HG03039 (cell line): Measurements from ENCODE around the gene KNTC1.
"Not testable (repeated sequence)": the region's sequence is repeated elsewhere in the genome, so short reads cannot be mapped to it uniquely, and the experiment has no call there.

ENCODE experiments used
- ATAC-seq: cut with Tn5 transposase; IDR thresholded peaks from one replicate; pipeline ENCODE4 v1.9.1; 2021; ENCODE audit warnings: mild to moderate bottlenecking, moderate library complexity; ENCODE audit not compliant: unreplicated experiment

KNTC1 gene

GRCh38 chr12:122503783-122504590, 23.1 kb upstream of the KNTC1 start:
- ATAC-seq, result no peak

DNA sequence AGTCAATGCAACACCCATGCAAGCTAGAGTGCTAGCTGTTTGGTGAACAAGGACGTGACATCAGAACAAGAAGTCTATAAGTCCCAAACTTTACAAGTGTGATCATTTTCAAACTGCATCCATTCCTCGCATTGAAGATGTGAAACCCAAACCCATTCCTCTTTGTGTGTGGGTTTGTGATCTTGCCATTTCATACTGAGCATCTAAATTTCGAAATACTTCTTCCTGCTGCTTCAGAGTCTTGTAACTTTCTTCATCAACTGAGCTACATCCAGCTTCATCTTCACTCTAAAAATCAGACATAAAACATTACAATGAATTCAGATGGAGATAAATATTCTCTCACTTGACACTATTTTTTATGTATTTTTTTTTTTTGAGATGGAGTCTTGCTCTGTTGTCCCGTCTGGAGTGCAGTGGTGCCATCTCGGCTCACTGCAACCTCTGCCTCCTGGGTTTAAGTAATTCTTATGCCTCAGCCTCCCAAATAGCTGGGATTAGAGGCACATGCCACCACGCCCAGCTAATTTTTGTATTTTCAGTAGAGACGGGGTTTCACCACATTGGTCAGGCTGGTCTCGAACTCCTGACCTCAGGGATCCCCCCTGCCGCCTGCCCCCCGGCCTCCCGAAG, 21.5 kb upstream of the KNTC1 start:
- no peak for ATAC-seq

- ATAC-seq, result no peak
These were observed 20.6 kb upstream of the KNTC1 start for GRCh38 chr12:122506393-122506938.

GRCh38 chr12:122508163-122508562, 18.9 kb upstream of the KNTC1 start:
- no peak for ATAC-seq

- not testable (repeated sequence) for ATAC-seq
These were observed 14.0 kb upstream of the KNTC1 start for GRCh38 chr12:122513028-122513427.

DNA sequence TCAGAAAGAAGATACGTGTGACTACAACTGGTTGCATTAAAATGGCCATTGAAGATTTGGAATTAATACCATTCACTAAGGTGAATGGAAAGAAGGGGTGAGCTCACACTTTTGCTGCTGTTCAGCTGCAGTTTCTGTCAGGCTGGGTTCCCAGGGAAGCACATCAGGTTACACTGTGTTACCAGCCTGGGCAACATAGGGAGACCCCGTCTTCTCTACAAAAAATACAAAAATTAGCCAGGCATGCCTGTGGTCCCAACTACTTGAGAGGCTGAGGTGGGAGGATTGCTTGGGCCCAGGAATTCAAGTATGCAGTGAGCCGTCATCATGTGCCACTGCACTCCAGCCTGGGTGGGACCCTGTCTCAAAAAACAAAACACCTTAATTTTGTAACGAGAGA, 13.4 kb upstream of the KNTC1 start:
- no peak for ATAC-seq

GRCh38 chr12:122515275-122515674, 11.8 kb upstream of the KNTC1 start:
- no peak for ATAC-seq

DNA sequence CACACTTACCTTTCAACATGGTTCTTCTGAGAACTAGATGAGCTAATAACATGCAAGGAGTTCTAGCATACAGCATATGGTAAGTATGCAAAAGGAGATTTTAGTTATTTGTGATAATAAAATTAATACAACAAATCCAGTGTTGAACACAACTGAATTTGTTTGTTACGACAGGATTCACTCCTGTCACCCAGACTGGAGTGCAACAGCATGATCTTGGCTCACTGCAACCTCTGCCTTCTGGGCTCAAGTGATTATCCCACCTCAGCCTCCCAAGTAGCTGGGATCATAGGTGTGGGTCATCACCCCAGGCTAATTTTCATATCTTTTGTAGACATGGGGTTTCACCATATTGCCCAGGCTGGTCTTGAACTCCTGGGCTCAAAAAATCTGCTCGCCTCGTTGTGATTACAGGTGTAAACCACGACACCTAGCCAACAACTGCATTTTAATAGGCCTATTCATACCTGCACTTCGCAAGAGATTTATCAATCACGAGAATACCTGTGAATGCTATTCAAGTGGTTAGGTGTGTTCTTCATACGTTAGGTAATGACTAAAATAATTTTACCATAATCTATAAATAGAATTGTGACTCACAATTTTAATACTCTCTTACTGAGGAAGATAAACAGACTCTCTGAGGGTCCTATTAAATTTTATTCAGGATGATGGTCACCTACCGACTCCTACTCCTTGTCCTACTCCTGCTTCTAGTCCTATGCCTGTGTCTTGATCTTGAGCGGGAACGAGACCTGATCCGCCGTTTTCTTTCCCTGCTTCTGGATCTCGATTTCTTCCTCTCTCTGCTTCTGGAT, 10.3 kb upstream of the KNTC1 start:
- ATAC-seq, result no peak

GRCh38 chr12:122517877-122518276, 9.2 kb upstream of the KNTC1 start:
- ATAC-seq, result no peak

DNA sequence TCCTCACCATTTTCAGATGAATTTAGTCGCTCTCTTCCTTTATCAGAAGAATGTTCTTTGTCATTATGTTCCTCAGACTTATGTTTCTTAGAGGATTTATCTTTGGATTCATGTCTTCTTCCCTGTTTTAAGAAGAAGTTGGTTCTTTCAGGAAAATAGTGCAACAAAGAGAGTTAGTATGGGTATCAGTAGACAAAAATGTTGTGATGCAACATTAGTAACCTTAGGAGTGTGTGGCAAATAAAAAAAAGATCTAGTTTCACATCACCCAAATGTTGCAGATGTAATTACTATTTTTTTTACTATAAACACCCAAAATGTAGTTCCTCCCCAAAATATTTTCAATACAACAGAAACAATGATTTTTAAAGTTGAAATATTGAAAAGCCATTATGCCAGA, 8.1 kb upstream of the KNTC1 start:
- no peak for ATAC-seq

GRCh38 chr12:122519418-122519817, 7.6 kb upstream of the KNTC1 start:
- no peak for ATAC-seq

- ATAC-seq, result no peak
These were observed 6.4 kb upstream of the KNTC1 start for GRCh38 chr12:122520676-122521075.

DNA sequence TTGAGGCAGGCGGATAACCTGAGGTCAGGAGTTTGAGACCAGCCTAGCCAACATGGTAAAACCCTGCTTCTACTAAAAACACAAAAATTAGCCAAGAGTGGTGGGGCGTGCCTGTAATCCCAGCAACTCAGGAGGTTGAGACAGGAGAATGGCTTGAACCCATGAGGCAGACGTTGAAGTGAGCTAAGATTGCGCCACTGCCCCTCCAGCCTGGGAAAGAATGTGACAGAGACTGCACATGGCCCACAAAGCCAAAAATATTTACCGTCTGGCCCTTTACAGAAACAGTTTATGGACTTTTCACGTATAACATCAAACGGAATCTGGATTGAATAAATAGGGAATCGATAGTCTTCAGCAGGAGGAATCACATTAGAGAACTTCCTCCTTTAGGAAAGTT, 3.8 kb upstream of the KNTC1 start:
- ATAC-seq, result no peak

DNA sequence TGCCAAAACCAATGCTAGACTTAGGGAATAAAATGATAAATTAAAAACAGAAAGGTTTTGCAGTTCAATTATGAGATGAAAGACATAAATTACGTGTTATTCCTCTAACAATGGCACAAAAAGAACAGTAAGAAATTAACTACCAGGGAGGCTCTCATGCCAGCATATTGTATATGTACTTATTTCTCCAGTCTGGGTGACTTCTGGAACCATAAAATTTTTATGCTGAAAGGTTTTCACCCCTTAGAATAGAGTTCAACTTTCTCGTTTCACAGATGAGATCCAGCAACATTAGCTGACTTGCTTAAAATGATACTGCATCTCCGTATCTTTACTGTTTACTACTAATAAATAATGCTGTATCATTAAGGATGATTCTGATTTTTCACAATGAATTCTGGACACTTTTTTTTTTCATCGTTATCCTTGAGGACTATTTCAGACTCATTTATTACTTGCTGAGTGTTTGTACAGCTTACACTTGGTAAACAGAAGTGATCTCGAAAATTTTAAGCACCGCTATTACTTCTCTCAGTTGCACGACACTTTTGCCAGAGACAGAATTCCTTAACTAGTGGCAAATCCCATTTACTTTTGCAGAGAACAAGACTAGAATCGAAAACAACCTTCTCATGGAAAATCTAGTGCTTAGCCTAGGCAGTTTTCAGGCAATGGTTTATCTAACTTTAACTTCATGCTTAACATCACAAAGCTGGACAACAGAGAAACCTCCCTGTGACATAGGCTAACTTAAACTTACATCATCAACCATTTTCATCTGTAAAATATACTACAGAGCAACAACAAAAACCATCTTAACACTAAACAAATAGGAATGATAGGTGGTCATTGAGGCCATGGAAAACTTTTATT, 3.0 kb upstream of the KNTC1 start:
- ATAC-seq, result no peak

- ATAC-seq, result no peak
These were observed 462 bp downstream of the KNTC1 start for GRCh38 chr12:122527478-122527944.

GRCh38 chr12:122528582-122528981, 1.5 kb downstream of the KNTC1 start:
- no peak for ATAC-seq

DNA sequence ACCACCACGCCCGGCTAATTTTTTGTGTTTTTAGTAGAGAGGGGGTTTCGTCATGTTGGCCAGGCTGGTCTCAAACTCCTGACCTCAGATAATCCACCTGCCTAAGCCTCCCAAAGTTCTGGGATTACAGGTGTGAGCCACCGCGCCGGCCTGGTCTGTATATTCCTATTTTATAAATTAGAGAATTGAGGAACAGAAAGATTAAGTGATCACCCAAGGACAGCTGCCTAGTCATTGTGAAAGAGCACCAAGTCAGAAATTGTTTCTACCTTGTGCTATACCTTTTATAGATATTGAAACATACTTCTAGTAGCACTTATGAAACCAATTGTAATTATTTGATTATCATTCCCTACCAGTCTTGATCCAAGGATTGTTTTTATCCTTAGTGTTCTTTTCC, 1.9 kb downstream of the KNTC1 start:
- no peak for ATAC-seq

- no peak for ATAC-seq
These were observed 6.8 kb downstream of the KNTC1 start for GRCh38 chr12:122533856-122534255.

- ATAC-seq, result no peak
These were observed 10.0 kb downstream of the KNTC1 start for GRCh38 chr12:122537021-122537420.

DNA sequence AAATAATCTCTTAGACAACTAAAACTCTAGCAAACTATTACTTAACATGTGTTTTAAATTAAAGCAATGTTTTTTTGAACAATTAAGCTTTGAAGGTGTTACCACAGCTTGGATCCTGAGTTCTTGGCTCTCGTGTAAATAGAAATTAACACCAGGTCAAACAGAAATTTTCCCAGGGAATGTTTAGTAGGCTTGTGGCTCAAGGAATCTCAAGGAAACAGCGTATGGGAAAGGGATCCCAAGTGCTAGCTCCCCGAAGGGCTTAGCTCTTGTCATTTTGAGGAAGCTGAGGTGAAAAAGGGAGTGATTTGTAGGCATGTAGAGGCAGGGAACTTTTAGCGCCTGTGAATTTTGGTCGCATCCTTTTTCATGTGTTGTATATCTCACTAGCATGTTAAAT, 11.4 kb downstream of the KNTC1 start:
- ATAC-seq, result no peak
